HG02588 (cell line): ENCODE results near the gene MARCHF3.
"Not testable (repeated sequence)": the region's sequence is repeated elsewhere in the genome, so short reads cannot be mapped to it uniquely, and the experiment has no call there.

ENCODE experiments used
- ATAC-seq: cut with Tn5 transposase; IDR thresholded peaks from one replicate; pipeline ENCODE4 v1.9.1; 2021; ENCODE audit warnings: mild to moderate bottlenecking, moderate library complexity; ENCODE audit not compliant: unreplicated experiment

MARCHF3 gene

DNA sequence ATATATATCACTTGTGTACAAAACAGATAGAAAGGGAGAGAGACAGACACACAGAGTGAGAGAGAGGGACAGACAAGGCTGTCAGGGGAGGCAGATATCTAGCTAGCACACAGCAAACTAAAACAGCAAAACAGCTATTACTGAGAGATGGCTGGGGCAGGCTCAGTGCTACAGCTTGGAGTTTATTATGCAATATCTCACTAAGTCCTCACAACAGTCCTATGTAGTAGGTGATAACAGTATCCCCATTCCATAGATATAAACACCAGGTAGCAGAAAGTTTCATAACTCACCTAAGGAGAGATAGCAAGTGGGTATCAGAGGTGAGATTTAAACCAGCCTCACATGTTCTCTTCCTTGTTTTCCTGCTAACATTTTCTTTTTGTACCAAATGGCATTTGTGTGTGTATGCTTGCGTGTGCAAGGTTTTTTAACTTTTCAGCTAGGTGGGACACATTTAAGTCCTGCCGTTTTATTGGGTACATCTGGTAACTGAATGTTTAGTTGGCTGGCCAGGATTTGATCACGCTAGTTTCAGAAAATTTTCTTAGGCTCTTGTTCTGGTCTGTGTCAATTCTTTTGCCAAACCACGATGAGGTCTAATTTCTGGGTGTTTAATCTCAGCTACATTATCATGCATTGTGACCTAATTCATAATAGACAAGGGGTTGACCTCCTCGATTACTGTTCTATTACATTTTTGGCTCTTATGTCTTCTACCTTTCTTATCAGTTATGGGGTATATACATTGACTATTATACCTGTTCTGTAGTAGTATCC, 148.3 kb downstream of the MARCHF3 start:
- ATAC-seq: no peak

DNA sequence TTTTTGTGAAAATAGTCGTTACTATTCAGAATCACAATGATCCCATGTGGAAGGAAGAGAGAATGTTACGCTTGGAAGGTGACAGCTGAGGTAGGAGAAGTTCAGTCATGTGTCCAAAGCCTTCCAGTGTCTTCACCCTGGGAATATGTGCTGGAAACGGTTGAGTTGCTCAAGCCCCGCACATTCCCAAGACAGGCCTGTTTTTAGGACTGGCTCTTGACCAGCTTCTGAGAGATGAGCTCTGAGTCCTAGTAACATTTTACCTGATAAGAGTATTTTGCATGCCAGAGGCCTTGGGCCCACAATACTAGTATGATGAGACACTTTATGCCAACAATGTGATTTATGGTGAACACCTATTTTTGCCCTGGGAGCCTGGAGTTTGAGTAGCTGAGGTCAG, 151.7 kb downstream of the MARCHF3 start:
- ATAC-seq: no peak

DNA sequence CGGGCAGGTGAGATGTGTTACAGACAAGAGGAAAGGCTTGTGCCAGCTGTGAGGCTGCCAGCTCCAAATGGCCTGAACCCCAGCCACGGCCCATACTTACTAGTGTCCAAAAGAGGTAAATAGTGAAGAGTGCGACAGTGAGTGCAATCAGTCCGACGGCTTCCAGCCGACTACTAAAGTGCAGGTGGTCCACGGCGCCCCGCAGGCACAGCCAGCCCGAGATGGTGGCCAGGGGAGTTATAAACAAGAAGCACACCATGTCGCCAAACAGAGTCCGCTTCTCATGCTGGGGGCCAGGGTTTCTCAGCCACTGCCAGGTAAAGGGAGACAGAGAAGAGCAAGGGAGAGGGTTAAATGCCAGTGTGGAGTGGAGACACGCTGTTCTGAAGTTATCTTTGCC, 152.3 kb downstream of the MARCHF3 start:
- no peak for ATAC-seq

DNA sequence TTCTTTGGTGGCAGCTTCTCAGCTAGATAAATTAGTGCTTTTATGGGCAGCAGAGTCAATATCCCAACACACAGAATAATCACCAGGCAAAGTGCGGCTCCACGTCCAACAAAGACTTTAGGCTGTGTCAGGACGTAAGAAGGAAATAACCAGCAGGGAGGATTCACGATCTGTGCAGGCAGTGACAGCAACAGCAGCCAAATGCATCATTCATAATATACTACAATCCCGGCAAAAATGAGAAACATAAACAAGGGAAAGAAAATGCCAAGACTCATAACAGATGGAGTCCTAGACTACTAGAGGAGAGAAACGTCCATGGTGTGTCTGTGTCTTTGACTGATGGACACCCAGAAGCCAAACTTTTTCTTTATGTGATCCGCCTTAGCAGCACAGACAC, 152.8 kb downstream of the MARCHF3 start:
- ATAC-seq: no peak

DNA sequence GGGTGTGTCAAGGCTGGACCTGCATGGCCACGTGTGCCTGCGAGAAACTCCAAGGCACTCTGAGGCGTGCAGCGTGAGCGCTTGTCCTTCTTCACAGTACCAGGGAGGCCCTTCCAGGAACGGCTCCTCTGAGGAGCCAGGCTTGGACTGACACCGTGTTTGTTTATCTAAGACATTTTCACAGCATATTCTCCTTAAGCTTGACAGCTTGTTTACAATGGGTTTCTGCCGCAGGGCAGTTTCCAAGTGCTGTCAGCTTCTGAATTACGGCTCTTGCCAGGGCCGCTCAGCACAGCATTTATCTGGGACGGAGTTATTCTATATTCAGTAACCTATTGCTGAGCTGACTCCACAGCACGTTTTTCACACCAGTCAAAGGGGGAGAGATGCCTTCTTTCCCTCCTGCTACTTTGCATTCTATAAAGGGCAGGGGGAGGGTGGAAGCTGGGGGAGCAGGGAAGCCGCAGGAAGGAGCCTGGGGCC, 155.0 kb downstream of the MARCHF3 start:
- ATAC-seq: no peak

DNA sequence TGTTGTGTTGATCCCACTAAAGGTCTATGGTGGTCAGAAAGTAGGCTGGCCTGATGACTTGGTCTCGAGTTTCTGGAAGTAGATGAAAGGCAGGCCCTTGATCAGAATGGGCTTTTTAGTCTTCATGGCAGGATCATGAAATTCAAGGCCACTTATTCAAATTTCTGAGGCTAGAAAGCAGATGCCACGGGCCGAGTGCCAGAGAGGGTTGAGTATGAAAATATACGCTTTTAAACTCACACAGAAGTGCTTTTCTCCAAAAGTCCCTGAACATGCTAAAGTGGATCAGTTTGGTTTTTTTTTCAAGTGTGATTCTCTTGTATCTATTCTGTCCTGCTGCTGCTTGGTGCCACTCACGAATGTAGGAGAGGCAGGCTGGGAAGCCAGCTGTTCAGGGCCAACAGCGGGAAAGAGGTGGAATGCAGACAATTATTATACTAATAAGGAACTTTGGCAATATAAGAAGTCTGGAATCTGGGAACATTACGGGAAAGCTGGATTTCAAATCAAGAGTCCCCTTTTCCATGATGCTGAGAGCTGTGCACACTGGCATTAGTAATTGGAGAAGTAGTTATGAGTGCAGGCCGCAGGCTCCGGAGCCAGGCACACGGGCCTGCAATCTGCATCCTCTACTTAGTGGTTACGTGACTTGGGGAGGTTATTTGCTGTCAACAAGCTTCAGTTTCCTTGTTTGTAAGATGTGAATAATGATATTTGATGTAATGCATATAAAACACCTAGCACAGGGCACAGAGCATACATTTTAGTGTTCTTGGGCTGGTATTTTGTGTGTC, 157.6 kb downstream of the MARCHF3 start:
- ATAC-seq: no peak

DNA sequence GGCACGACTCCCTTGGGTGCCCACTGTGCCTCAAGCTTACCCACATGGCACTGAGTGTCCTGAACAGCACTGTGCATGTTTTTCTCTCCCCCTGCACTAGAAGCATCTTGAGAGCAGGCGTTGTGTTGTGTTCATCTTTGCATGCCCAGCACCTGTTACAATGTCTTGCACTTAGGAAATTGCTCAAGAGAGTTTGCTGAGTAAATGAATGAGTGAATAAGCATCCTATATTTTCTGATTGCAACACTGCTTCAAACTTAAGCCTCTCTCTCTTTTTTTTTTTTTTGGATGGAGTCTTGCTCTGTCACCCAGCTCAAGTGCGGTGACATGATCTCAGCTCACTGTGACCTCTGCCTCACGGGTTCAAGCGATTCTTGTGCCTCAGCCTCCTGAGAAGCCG, 158.9 kb downstream of the MARCHF3 start:
- ATAC-seq: no peak

DNA sequence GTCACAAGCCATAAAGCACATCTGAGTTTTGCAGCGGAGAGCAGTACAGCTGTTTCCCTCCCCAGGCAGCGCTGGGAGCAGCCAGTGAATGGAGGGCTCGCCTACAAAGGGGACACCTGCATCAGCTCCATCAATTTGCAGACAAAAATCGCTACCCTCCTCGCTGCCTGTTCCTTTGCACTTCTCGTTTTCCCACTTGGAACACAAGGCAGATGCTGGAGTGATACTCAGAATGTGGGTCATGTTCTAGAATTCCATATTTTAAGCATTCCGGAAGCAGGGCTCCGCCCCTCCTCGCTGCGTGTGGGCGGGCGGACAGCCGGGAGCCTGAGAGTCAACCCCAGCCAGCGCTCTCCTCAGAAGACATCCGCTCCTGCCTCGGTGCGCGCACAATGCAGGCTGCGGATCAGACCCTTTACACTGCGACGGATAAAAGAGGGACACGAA, 161.3 kb downstream of the MARCHF3 start:
- no peak for ATAC-seq

DNA sequence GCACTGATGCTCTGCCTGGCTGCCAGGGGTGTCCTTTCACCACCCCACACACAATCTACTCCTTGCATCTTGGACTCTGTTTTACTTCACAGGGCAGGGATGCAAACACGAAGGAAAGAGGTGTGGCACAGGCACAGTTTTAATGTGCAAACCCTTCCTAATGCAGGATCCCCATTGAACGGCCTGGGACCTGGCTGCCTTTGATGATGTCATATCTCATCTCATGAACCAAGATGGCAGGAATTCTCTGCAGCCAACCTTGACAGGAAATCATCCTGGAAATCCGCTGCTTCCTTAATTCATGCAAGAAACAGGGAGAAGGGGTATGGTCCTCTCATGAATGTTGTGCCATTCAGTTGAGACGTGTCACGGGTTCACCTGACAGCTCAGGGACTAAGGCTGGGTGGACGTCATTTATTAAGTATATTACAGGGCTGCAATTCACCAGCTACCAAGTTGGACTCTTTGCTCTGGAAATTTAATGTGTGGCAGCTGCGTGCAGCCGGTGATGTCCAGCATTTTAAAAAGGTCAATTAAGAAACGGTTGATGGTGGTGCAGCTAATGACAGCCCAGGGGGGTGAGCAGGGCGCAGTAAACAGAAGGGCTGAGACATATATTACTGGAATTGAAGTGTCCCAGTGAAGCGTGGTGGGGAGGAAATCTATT, 161.9 kb downstream of the MARCHF3 start:
- no peak for ATAC-seq

DNA sequence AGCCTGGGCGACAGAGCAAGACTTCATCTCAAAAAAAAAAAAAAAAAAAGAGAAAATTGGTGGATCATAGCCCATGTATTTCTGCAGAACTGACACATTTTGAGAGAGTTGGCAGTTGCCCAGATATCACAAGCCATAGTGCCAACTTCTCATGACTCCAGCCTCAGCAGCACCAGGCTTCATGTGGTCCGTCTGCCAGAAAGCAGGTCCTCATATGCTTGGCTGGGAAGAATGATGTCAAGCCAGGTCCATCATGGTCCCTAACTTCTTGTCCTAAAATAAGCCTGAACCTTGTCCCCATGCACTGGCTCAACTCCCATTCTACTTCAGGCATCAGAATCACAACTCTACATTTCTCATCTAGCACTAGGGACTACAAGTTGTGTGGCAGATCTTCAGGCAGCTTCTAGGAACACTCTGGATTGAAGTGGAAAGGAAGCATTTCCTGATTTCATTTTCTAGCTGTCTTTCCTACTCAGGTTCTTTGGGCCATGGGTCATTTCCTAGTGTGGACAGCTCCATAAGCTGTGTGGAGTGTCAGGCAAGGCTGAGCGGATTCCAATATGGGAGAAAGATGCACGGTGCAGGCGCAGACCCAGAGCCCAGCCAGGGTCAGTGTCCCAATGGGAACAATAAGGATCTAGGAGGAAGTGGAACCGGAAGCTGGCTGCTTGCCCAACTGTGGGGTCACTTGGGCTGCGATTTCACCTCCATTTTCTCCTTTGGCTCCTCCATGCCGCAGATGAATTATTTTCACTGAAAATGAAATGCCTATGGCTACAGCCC, 163.3 kb downstream of the MARCHF3 start:
- no peak for ATAC-seq

DNA sequence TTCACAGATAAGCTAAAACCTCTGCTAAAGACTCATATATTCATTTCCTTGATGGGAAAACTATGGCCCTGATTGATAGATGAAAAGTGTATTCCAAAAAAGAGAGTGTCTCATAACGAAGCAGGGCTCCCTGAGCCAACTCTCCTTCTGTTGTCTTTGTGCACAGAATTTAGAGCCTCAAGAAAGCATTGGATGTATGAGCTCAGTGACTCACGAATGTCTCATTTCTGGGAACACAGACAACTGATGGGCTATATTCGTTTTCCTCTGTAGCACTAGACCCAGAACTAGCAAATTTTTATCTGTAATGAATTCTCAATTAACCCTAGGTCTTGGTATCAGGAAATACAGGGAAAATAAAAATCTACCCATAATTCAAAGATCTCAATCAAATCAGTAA, 165.1 kb downstream of the MARCHF3 start:
- ATAC-seq: no peak

DNA sequence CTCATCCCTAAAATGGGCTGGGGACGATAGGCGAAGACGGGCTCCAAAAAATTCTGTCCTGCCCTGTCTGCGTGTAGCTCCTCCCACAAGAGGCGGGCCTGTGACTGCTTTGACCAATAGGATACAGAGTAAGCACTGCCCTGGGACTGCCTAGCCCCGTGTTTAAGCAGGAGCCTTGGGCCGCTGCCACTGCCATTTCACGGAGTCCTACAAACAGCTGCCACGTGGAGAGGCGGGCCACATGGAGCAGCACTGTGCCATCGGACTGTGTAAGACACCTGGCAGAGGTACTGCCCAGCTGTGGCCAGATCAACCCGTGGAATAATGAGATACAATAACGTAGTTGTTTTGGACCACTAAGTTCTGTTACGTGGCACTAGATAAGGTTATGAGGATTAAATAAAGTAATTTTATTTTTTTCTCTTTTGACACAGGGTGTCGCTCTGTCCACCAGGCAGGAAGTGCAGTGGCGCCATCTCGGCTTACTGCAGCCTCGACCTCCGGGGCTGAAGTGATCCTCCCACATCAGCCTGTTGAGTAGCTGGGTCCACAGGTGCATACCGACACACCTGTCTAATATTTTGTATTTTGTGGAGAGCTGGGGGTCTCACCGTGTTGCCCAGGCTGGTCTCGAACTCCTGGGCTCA, 166.2 kb downstream of the MARCHF3 start:
- no peak for ATAC-seq

DNA sequence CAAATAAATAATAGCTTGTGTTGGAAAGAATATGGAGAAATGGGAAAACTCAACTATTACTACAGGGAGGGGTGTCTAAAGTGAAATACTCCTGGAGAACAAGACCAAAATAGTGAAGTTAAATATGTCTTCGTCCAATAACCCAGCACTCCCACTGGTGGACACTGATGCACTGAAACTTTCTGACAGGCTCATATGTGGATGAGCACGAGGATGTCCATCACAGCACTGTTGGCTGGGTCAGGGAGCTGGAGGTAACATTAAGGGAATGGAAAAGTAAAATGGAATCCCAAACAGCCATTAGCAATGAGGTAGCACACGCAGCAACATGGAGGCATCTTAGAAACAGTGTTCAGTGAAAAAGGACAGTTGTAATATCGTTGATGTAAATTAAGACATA, 167.0 kb downstream of the MARCHF3 start:
- no peak for ATAC-seq

DNA sequence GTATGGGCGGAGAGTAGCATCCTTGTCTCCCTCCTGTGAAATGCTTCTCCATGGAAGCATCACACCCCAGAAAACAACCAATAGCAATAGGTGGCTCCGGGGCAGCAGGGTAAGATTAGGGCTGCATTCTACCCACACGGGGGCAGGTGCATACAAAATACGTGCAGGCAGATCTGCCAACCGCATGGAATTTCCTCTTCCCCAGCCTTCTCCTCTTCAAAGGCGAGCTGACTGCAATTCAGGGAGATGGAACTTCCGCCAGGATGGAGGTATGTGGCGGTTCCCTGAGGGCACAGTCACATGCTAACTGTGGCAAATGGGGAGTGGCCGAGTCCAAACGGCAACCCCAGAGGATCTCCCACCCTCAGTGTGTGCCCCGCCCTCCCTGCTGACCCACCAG, 171.9 kb downstream of the MARCHF3 start:
- no peak for ATAC-seq

DNA sequence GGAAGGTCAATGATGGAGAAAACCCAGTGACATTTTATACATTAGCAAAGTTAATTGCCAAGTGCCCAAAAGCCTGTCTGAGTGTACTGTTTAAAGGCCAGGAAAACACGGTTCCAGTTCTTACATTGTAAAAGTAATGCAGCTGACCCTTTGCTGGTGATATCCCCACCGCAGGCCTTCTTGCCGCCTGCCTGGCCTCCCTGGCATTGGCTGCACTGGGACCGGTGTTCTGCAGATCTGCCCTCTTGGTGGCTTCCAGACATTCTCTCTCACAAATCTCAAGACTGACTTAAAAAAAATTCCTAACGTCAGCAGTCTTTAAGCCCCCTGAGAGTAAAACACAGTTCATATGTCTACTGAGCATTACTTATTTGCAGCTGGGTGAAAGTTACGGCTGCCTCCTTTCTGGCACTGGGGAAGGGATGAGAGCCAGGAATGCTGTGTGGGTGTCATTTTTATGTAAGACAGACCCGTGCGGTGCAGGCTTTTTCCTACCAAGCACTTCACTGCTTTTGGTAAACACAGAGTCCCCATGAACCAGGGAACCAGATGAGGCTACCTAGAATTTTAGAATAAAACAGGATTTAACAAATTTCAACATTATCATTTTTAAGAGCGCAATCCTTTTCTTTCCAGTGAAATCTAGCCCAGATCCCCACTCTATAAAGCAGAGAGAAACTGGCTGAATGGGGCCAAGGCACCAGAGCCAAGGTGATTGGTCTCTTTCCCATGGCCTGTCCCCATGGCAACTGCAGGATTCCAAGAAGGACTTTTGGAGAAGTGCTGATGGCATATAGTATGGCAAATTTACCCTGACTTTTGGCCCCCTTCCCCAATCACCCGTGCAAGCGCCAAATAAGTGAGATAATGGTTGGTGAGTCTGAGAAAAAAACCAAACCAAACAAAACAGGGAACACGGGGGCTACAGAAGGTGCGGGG, 172.6 kb downstream of the MARCHF3 start:
- no peak for ATAC-seq

DNA sequence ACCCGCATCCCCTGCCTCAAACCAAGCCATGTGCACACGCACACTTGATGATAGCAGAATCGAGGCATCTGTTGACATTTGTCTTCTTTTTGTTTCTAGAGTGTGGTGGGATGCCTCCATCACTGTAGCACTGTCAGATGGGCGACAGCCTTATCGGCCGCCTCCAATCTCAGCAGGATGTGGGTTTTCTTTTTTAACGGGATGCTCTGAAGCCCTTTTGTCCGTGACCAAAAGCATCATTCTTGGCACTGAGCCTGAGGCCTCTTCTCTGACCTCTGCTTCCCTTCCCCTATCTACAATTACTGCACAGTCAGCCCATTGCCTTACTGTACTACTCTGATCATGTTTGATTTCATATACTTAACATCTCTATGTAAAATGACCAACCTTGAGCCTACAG, 175.1 kb downstream of the MARCHF3 start:
- no peak for ATAC-seq

DNA sequence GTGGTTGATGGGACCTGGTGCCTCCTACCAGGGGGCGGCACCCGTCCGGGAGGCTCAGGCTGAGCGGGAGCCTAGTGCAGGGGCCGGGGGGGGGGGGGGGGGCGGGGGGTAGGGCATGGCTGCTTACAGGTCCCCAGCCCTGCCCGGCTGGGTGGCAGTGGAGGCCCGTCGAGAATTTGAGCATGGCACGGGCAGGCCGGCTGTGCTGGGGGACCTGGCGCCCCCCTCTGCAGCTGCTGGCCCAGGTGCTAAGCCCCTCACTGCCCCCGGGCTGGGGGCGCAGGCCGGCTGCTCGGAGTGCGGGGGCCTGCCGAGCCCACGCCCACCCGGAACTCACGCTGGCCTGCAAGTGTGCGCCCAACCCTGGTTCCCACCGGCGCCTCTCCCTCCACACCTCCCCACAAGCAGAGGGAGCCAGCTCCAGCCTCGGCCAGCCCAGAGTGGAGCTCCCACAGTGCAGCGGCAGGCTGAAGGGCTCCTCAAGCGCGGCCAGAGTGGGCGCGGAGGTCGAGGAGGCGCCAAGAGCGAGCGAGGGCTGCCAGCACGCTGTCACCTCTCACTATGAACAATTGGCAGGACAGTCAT, 175.7 kb downstream of the MARCHF3 start:
- no peak for ATAC-seq

DNA sequence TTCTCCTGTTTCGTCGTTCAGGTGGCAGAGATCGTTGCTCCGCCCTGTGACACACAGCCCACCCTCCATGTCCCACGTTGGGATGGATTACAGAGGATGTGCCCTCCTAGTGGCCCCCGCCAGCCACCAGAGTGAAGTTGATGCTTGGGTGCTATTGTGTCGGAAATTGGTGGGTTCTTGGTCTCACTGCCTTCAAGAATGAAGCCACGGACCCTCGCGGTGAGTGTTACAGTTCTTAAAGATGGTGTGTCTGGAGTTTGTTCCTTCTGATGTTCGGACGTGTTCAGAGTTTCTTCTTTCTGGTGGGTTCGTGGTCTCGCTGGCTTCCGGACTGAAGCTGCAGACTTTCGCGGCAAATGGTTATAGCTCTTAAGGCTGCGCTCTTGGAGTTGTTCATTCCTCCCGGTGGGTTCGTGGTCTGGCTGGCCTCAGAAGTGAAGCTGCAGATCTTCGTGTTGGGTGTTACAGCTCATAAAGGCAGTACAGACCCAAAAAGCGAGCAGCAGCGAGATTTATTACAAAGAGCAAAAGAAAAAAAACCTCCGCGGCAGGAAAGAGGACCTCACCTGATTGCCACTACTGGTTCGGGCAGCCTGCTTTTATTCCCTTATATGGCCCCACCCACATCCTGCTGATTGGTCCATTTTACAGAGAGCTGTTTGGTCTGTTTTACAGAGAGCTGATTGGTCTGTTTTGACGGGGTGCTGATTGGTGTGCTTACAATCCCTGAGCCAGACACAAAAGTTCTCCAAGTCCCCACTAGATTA, 176.6 kb downstream of the MARCHF3 start:
- not testable (repeated sequence) for ATAC-seq
